ENCODE results near the gene TES. TPM values are rescaled to one million over a fixed set of nuclear protein-coding genes. Genes with fewer than 3 reads are reported as not detected.
"Not testable (repeated sequence)": the region's sequence is repeated elsewhere in the genome, so short reads cannot be mapped to it uniquely, and the experiment has no call there.

Gene TES
- 74.3 TPM for total RNA-seq

- peak; percentile 65 for DNase-seq (ENCODE audit: low spot score)
These were observed at the start of gene TES for GRCh38 chr7:116210345-116211005. Gene TES (plus strand): TSS chr7:116210539. CDS start chr7:116210708, 169 bp downstream.

GRCh38 chr7:116161728-116162127 is 48.6 kb upstream of the TES start:
- no peak for DNase-seq (ENCODE audit: low spot score)

GRCh38 chr7:116162254-116162653 is 48.1 kb upstream of the TES start:
- DNase-seq (ENCODE audit: low spot score) = no peak

- DNase-seq (ENCODE audit: low spot score) = no peak
These were observed 47.3 kb upstream of the TES start for GRCh38 chr7:116162992-116163391.

GRCh38 chr7:116164552-116165306 is 45.6 kb upstream of the TES start:
- no peak for DNase-seq (ENCODE audit: low spot score)

- DNase-seq (ENCODE audit: low spot score) = no peak
These were observed 44.6 kb upstream of the TES start for GRCh38 chr7:116165717-116166116.

GRCh38 chr7:116166156-116166555 is 44.2 kb upstream of the TES start:
- no peak for DNase-seq (ENCODE audit: low spot score)

- DNase-seq (ENCODE audit: low spot score) = no peak
These were observed 43.2 kb upstream of the TES start for GRCh38 chr7:116167177-116167576.

- no peak for DNase-seq (ENCODE audit: low spot score)
These were observed 41.3 kb upstream of the TES start for GRCh38 chr7:116169060-116169459.

- no peak for DNase-seq (ENCODE audit: low spot score)
These were observed 40.2 kb upstream of the TES start for GRCh38 chr7:116170180-116170579.

GRCh38 chr7:116171094-116171493 is 39.2 kb upstream of the TES start:
- no peak for DNase-seq (ENCODE audit: low spot score)

GRCh38 chr7:116172353-116172752 is 38.0 kb upstream of the TES start:
- DNase-seq (ENCODE audit: low spot score) = no peak

GRCh38 chr7:116173051-116174028 is 37.0 kb upstream of the TES start:
- DNase-seq (ENCODE audit: low spot score) = no peak

GRCh38 chr7:116175095-116175494 is 35.2 kb upstream of the TES start:
- DNase-seq (ENCODE audit: low spot score) = not testable (repeated sequence)

- DNase-seq (ENCODE audit: low spot score) = no peak
These were observed 34.1 kb upstream of the TES start for GRCh38 chr7:116176226-116176625.

GRCh38 chr7:116177009-116177408 is 33.3 kb upstream of the TES start:
- no peak for DNase-seq (ENCODE audit: low spot score)

GRCh38 chr7:116180302-116180701 is 30.0 kb upstream of the TES start:
- no peak for DNase-seq (ENCODE audit: low spot score)

- DNase-seq (ENCODE audit: low spot score) = no peak
These were observed 28.3 kb upstream of the TES start for GRCh38 chr7:116182023-116182422.

- no peak for DNase-seq (ENCODE audit: low spot score)
These were observed 24.9 kb upstream of the TES start for GRCh38 chr7:116185450-116185849.

GRCh38 chr7:116185956-116186355 is 24.4 kb upstream of the TES start:
- DNase-seq (ENCODE audit: low spot score) = no peak

GRCh38 chr7:116187400-116187799 is 22.9 kb upstream of the TES start:
- DNase-seq (ENCODE audit: low spot score) = no peak
